Measurements from ENCODE around the gene PCYT2.

PCYT2 gene

DNA sequence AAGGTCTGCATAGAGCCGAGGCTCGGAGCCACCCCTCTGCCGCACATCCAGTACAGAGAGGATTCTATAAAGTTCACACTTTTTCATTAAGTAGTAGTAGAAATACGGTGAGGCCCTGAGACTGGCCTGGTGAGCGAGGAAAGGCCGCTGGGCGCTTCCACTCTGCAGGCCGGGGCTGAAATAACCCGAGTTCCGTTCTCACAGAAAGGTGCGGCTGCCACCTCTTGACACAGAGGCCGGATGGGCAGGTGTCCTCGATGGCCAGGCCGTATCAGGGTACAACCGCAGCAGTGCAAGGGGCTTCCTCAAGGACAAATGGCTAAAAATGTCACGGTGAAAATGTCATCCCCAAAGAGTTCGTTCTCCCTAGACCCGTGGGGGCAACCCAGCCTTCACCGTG, 770 bp upstream of the PCYT2 start:
- peaks cover 31% of the 10 kb centered on the region for H3K36me3 ChIP-seq (ENCODE audit: control insufficient read depth, insufficient read depth, low read length)

DNA sequence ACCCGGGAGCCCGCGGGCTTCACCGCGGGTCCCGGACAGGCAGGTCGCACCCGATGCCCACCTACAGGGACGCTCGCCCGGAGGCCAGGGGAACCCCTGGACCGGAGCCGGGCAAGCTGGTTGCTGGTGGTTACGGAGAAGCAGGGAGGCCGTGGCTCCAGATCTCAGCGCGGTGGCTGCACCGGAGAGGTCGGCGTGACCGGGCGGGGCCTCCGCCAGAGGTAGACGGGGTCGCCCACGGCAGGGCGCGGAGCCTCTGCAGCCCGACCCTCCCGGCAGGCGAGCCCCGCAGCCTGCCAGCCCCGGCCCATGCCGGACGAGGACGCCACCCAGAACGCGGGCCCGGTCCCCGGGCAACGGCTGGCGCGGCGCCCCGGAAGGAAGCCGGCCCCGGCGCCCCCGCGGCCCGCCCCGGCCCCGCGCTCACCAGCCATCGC, 341 bp downstream of the PCYT2 start:
- Histone ChIP-seq H3K9me3 (ENCODE audit: control insufficient read depth, low read length) (no peaks in the 10 kb centered on the region), H3K4me3 (ENCODE audit: low read length) (peak overlapping the region; percentile 55), H3K27me3 (ENCODE audit: control insufficient read depth, insufficient read depth, low read length) (no peaks in the 10 kb centered on the region), H3K4me1 (ENCODE audit: control insufficient read depth, insufficient read depth, low read length) (peaks cover 39% of the 10 kb centered on the region), H3K9ac (ENCODE audit: low read length) (peak overlapping the region; percentile 67), H3K36me3 (ENCODE audit: control insufficient read depth, insufficient read depth, low read length) (peaks cover 28% of the 10 kb centered on the region)

More for the DNA sequence above, 770 bp upstream of the PCYT2 start:
- Histone ChIP-seq H3K27me3 (ENCODE audit: control insufficient read depth, insufficient read depth, low read length) (no peaks in the 10 kb centered on the region), H3K9ac (ENCODE audit: low read length) (no peak overlapping the region), H3K4me1 (ENCODE audit: control insufficient read depth, insufficient read depth, low read length) (peaks cover 50% of the 10 kb centered on the region), H3K4me3 (ENCODE audit: low read length) (no peak overlapping the region), H3K9me3 (ENCODE audit: control insufficient read depth, low read length) (no peaks in the 10 kb centered on the region)

DNA sequence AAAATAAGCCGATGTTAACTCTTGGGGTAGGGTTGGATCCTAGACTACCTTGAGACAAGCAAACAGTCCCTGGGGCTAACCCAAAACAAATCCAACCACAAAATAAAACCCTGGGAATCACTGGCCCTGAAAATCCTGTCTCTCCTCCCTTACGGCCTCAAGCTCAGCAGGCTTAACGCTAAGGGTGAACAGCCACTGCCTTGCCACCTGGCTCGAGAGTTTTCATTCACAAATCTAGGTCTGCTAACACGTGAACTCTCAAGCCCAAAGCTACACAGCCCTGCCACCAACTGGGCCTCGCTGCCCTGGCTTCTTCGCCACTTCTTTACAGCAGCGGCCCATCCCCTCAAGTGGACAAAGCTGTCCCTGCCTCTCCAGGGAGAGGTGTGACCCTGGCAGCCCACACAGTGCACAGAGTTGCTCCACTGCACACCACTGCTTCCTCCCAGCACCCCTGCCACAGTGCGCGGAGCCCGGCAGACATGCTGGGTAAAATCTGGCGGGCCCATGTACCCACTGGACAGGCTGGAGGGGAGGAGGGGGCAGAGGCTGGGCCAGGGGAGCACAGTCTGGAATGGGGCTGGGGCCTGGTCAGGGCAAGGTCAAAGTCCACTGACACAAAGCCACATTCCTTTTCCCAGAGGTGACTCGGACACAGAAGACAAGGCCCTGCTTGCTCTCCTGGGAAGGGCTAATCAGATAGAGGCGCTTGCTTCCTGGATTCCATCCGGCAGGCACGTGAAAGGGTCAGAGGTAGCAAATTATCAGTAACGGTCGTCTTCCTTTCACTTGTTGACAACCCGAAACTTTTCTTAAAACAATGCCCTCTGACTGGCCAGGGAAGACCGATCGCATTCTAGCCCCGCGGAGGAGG, 996 bp downstream of the PCYT2 start:
- peak overlapping the region; percentile 55 for H3K4me3 ChIP-seq (ENCODE audit: low read length)
- peaks cover 22% of the 10 kb centered on the region for H3K36me3 ChIP-seq (ENCODE audit: control insufficient read depth, insufficient read depth, low read length)
- peaks cover 33% of the 10 kb centered on the region for H3K4me1 ChIP-seq (ENCODE audit: control insufficient read depth, insufficient read depth, low read length)
- H3K27me3 ChIP-seq (ENCODE audit: control insufficient read depth, insufficient read depth, low read length), result no peaks in the 10 kb centered on the region
- no peaks in the 10 kb centered on the region for H3K9me3 ChIP-seq (ENCODE audit: control insufficient read depth, low read length)
- peak overlapping the region; percentile 67 for H3K9ac ChIP-seq (ENCODE audit: low read length)

DNA sequence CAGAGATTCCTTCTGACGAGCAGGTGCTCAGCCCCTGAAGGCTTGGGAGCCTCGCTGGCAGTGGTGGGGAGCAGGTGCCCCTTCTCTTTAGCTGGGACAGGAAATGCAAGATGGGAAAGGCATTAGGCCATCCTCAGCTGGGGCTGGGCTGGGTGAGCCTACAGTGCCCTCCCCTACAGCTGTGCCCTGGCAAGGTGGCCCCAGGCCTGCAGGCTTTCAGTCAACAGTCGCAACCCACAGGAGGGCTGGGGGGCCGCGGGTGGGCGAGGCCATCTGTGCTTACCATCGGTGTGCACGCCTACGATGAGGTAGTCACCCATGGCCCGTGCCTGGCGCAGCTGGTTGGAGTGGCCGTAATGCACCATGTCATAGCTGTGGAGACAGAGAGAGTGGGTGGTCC, 2.0 kb downstream of the PCYT2 start:
- peaks cover 33% of the 10 kb centered on the region for H3K4me1 ChIP-seq (ENCODE audit: control insufficient read depth, insufficient read depth, low read length)
- no peaks in the 10 kb centered on the region for H3K27me3 ChIP-seq (ENCODE audit: control insufficient read depth, insufficient read depth, low read length)
- peaks cover 13% of the 10 kb centered on the region for H3K36me3 ChIP-seq (ENCODE audit: control insufficient read depth, insufficient read depth, low read length)
- H3K4me3 ChIP-seq (ENCODE audit: low read length), result no peak overlapping the region
- H3K9ac ChIP-seq (ENCODE audit: low read length), result no peak overlapping the region
- no peaks in the 10 kb centered on the region for H3K9me3 ChIP-seq (ENCODE audit: control insufficient read depth, low read length)

DNA sequence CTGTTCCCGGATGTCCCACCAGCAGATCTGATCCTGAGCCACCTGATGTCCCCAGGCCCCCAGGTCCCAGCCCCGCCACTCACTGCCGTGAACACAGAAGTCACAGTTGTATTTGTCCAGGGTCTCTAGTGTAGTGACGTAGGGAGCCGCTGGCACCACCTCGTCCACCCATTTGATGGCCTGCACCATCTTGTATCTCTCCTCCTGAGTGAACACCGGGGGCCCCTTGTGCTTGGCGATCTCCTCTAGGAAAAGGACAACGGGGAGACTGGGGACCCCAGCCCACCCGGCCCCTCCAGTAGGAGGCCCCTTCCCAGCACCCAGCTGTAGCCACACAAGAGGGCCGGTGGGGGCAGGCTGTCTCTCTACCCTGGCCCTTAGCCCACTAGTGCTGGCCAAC, 2.4 kb downstream of the PCYT2 start:
- no peaks in the 10 kb centered on the region for H3K9me3 ChIP-seq (ENCODE audit: control insufficient read depth, low read length)
- no peak overlapping the region for H3K9ac ChIP-seq (ENCODE audit: low read length)
- H3K27me3 ChIP-seq (ENCODE audit: control insufficient read depth, insufficient read depth, low read length), result no peaks in the 10 kb centered on the region
- H3K4me1 ChIP-seq (ENCODE audit: control insufficient read depth, insufficient read depth, low read length), result peaks cover 33% of the 10 kb centered on the region
- no peak overlapping the region for H3K4me3 ChIP-seq (ENCODE audit: low read length)
- peaks cover 9% of the 10 kb centered on the region for H3K36me3 ChIP-seq (ENCODE audit: control insufficient read depth, insufficient read depth, low read length)

DNA sequence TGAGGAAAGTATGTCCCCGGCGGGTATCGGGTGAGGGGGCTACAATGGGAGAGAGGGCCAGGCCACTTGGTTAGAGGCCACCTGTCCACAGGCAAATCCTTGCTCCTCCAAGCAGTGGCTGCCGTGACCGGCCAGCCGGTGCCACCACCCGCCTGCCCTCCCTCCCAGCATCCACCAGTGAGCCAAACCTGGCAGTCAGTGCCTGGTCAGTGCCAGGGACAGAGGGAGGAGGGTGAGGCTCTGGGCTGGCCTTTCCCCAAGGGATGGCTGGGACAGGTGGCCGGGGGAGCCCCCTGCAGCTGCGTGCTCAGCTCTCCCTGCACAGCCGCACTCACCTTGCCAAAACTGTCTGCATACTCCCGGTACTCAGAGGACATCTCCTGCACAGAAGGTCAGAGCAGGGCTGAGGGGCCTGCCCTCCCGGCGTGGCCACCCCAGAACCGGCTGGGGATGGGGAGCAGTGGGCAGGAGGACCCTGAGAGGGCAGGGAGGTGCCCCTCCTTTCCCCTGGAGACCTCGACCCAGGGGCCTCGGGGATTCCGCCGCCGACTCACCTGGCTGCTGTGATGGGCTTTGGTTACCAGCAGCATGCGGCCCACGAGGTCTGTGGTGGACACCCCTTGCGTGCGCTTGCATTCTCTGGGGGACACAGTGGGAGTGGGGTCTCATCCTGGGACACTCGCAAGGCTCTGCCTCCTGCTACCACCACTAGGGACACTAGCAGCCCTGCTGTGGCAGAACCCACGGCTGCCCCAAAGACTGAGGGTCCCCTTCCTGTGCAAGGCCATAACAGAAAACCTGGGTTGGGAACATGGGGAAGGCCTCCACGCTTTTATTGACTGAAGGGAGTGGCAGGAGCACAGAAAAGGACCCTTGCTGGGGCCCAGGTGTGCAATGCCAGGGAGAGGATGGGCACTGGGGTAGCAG, 3.7 kb downstream of the PCYT2 start:
- peaks cover 3% of the 10 kb centered on the region for H3K36me3 ChIP-seq (ENCODE audit: control insufficient read depth, insufficient read depth, low read length)
- H3K27me3 ChIP-seq (ENCODE audit: control insufficient read depth, insufficient read depth, low read length), result peaks cover 4% of the 10 kb centered on the region
- H3K9ac ChIP-seq (ENCODE audit: low read length), result no peak overlapping the region
- H3K4me3 ChIP-seq (ENCODE audit: low read length), result no peak overlapping the region
- H3K9me3 ChIP-seq (ENCODE audit: control insufficient read depth, low read length), result no peaks in the 10 kb centered on the region
- H3K4me1 ChIP-seq (ENCODE audit: control insufficient read depth, insufficient read depth, low read length), result peaks cover 36% of the 10 kb centered on the region

DNA sequence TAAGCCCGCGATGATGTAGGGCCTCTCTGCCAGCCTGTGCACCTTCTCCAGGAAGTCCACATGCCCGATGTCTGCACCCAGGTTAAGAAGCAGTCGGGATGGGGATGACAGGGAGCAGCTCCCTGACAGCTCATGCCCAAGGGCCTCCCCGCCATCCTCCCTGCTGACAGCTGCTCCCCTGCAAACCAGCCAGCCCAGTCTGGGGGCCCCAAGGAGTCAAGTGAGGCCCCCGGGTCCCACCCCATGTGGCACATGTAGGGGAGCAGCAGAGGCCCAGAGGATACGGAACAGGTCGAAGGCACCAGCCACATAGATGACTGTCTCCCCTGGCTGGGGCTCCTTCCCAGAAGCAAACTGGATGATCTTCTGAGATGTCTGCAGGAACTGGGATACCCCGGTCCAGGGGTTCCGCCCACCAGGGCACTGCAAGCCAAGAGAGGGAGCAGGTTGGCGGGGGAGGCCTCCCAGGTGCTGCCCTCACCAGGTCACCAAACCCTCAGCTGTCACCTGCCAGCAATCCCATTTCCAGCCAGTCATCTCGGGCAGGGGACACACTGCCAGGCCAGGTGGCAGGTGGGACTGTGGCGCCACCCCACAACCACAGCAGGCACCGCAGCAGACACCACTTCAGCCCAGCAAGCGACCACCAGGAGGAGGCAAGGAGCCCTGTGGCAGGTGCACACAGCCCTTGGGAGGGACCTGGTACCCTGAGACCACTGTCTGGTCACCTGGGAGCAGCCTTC, 4.6 kb downstream of the PCYT2 start:
- Histone ChIP-seq H3K9ac (ENCODE audit: low read length) (no peak overlapping the region), H3K9me3 (ENCODE audit: control insufficient read depth, low read length) (no peaks in the 10 kb centered on the region), H3K4me1 (ENCODE audit: control insufficient read depth, insufficient read depth, low read length) (peaks cover 32% of the 10 kb centered on the region), H3K27me3 (ENCODE audit: control insufficient read depth, insufficient read depth, low read length) (peaks cover 7% of the 10 kb centered on the region), H3K4me3 (ENCODE audit: low read length) (no peak overlapping the region), H3K36me3 (ENCODE audit: control insufficient read depth, insufficient read depth, low read length) (peaks cover 3% of the 10 kb centered on the region)

DNA sequence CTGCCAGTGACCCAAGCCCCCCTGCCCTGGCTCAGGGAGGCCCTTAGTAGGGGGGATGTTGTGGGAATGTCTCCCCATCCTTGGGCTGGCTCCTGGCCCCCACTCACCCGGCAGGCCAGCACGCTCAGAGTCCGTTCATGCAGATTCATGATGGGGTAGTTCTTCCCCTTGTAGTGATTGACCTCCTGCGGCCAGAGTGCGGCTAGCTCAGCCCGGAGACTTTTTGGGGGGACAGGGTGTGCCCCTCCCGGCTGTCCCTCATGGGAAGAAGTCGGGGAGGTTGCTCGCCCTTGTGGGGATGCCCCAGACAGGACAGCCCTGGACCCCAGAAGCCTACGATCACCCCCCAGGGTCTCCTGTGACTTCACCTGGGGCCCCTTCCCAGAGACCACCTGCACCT, 5.2 kb downstream of the PCYT2 start:
- Histone ChIP-seq H3K36me3 (ENCODE audit: control insufficient read depth, insufficient read depth, low read length) (peaks cover 3% of the 10 kb centered on the region), H3K27me3 (ENCODE audit: control insufficient read depth, insufficient read depth, low read length) (peaks cover 10% of the 10 kb centered on the region), H3K9me3 (ENCODE audit: control insufficient read depth, low read length) (no peaks in the 10 kb centered on the region), H3K9ac (ENCODE audit: low read length) (no peak overlapping the region), H3K4me3 (ENCODE audit: low read length) (no peak overlapping the region), H3K4me1 (ENCODE audit: control insufficient read depth, insufficient read depth, low read length) (peaks cover 33% of the 10 kb centered on the region)

DNA sequence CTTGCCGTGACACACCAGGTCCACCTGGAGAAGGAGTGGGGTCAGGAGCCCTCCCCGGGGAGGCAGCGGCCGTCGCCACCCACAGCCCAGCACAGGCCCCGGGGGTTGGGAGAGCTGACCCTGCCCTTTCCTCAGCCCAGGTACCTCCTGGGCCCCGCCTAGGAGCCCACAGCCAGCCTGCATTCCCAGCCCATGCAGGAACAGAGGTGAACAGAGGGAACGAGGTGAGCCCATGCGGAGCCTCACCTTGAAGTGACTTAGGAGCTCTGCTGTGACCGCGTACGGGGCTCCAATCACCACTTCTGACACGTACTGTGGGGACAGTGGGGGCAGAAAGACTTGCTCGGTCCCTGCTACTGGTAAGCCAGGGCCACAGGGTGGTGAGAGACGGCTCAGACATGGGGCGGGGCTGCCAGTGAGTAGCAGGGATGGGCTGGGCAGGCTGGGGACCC, 5.7 kb downstream of the PCYT2 start:
- peaks cover 29% of the 10 kb centered on the region for H3K4me1 ChIP-seq (ENCODE audit: control insufficient read depth, insufficient read depth, low read length)
- peaks cover 3% of the 10 kb centered on the region for H3K36me3 ChIP-seq (ENCODE audit: control insufficient read depth, insufficient read depth, low read length)
- H3K9ac ChIP-seq (ENCODE audit: low read length), result no peak overlapping the region
- peaks cover 10% of the 10 kb centered on the region for H3K27me3 ChIP-seq (ENCODE audit: control insufficient read depth, insufficient read depth, low read length)
- H3K4me3 ChIP-seq (ENCODE audit: low read length), result no peak overlapping the region
- H3K9me3 ChIP-seq (ENCODE audit: control insufficient read depth, low read length), result no peaks in the 10 kb centered on the region

DNA sequence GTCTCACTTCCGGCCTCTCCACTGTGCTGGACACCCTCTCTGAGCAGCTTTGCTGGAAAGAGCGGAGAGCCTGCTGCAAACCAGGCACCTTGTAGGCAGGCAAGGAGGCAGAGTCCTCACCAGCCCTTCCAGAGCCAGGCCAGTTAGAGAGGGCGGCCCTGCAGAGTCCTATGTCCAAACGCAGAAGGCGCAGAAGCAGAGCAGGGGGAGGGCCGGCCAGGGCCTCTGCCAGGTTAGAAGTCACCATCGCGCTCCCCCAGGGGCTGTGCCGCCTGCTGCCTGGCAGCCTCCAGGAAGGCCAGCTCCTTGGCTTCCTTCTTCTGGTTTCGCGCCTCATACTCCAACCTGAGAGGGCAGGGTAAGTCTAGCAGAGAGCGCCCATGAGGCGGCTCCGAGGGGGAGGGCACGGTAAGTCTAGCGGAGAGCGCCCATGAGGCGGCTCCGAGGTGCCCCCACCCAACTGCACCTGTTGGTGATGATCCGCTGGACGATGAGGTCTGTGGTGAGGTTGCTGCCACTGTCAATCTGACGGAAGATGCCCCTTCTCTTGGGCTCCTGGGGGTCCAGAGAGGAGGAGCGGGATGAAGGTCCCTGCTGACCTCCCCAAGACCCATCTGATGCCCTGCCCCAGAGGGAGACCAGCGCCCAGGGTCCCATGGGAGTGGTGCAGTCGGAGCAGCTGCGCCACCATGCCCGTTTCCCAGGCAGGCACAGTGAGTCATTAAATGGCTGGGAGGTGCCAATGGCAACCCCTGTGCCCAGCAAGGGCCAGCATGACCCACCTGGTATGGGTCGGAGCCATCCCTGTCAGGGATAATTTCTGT, 6.4 kb downstream of the PCYT2 start:
- peaks cover 23% of the 10 kb centered on the region for H3K4me1 ChIP-seq (ENCODE audit: control insufficient read depth, insufficient read depth, low read length)
- H3K36me3 ChIP-seq (ENCODE audit: control insufficient read depth, insufficient read depth, low read length), result peaks cover 3% of the 10 kb centered on the region
- H3K9me3 ChIP-seq (ENCODE audit: control insufficient read depth, low read length), result no peaks in the 10 kb centered on the region
- no peak overlapping the region for H3K4me3 ChIP-seq (ENCODE audit: low read length)
- H3K9ac ChIP-seq (ENCODE audit: low read length), result no peak overlapping the region
- peaks cover 10% of the 10 kb centered on the region for H3K27me3 ChIP-seq (ENCODE audit: control insufficient read depth, insufficient read depth, low read length)

Measured in mucosa of stomach (tissue), 1 donor.